ENCODE data around the gene TSN. TPM values are rescaled to one million over a fixed set of nuclear protein-coding genes. Genes with fewer than 3 reads are reported as not detected.

The TSN gene
- 80.1 and 81.8 TPM in 2 replicates for total RNA-seq

GRCh38 chr2:121755237-121756111 lies at the start of gene TSN:
TSS of gene TSN (plus strand) at chr2:121755651. CDS start at chr2:121755780, 129 bp downstream.

GRCh38 chr2:121736462-121737336 lies 18.8 kb upstream of the TSN start, which contains the start of gene NIFK:
TSS of gene NIFK (minus strand) at chr2:121736875. CDS start at chr2:121736850, 25 bp downstream.

Other genes starting within 250 kb of the TSN start
- gene RNU4ATAC, start 224.8 kb upstream of the TSN start, total RNA-seq, result under 0.01 TPM in 2 replicates
- 79.6 and 87.6 TPM in 2 replicates for gene CLASP1, start 106.2 kb upstream of the TSN start, total RNA-seq
- gene NIFK, start 18.8 kb upstream of the TSN start, total RNA-seq, result 89.2 and 117 TPM in 2 replicates

All from thoracic aorta endothelial cell (primary cell).